HG03280 (cell line): Measurements from ENCODE around the gene HSPA1L.
"Not testable (repeated sequence)": the region's sequence is repeated elsewhere in the genome, so short reads cannot be mapped to it uniquely, and the experiment has no call there.

ENCODE experiments used
- ATAC-seq: cut with Tn5 transposase; IDR thresholded peaks from one replicate; pipeline ENCODE4 v1.9.1; 2021; ENCODE audit warnings: mild to moderate bottlenecking, moderate library complexity; ENCODE audit not compliant: unreplicated experiment

Gene HSPA1L

GRCh38 chr6:31815025-31815838 is at the start of gene HSPA1L, which contains the start of gene HSPA1A:
Gene HSPA1L (minus strand): TSS chr6:31815283. CDS start chr6:31811972, 3,311 bp downstream.
Gene HSPA1A (plus strand): TSS chr6:31815543. CDS start chr6:31815757, 214 bp downstream.
- peak; percentile 27 for ATAC-seq

GRCh38 chr6:31864818-31865204 is 49.7 kb upstream of the HSPA1L start:
- no peak for ATAC-seq

GRCh38 chr6:31864123-31864562 is 49.1 kb upstream of the HSPA1L start:
- ATAC-seq: not testable (repeated sequence)

GRCh38 chr6:31862344-31863235 is 47.5 kb upstream of the HSPA1L start, which contains the start of gene NEU1:
Gene NEU1 (minus strand): TSS chr6:31862821. CDS start chr6:31862776, 45 bp downstream.
- ATAC-seq: peak; percentile 95

- ATAC-seq: no peak
Observed at GRCh38 chr6:31861919-31862343, 46.8 kb upstream of the HSPA1L start.

DNA sequence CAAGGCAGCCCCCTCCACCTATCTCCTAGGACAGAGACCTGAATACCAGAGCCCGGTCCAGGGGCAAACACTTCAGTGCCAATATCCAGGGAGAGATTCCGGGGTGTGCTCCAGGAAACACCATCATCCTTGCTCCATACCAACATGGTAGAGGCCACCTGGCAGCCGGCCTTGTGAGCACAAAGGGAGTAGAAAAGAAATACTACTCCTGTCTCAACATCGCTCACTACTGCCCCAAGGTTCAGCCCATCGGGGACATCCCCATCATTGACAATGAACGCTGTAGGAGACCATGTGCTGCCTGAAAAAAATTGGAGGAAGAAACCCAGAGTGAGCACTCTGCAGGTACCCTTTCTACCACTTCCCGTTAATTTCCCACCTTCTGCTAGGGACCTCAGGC is 46.1 kb upstream of the HSPA1L start:
- ATAC-seq: no peak

DNA sequence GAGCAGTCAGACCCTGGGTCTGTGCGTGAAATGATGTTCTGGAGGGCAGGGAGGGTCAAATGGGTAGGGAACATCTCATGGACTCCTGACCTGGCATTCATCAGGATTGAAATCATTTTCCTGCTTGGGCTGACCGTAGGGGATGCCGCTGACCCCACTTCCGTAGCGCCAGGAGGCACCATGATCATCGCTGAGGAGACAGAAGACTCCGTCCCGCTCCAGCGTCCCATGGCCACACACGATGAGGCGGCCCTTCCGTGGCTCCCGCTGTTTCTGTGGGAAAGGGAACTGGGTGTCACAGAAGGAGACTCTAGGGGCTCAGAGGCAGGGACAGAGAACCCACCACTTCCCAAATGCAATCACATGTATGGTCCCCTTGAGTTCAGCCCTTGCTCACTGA is 45.3 kb upstream of the HSPA1L start:
- no peak for ATAC-seq

GRCh38 chr6:31859923-31860322 is 44.8 kb upstream of the HSPA1L start:
- no peak for ATAC-seq

DNA sequence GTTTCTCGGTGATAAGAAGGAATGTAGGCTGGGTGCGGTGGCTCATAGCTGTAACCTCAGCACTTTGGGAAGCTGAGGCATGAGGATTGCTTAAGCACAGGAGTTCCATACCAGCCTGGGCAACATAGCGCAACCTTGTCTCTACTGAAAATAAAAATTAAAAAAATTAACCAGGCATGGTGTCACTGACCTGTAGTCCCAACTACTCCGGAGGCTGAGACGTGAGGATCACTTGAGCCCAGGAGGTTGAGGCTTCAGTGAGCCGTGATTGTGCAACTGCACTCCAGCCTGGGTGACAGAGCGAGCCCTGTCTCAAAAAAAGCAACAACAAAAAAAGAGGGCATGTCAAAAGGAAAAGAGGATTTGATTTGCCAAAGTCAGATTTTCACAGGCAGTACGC is 43.6 kb upstream of the HSPA1L start:
- ATAC-seq: no peak

GRCh38 chr6:31857774-31858173 is 42.7 kb upstream of the HSPA1L start:
- ATAC-seq: not testable (repeated sequence)

DNA sequence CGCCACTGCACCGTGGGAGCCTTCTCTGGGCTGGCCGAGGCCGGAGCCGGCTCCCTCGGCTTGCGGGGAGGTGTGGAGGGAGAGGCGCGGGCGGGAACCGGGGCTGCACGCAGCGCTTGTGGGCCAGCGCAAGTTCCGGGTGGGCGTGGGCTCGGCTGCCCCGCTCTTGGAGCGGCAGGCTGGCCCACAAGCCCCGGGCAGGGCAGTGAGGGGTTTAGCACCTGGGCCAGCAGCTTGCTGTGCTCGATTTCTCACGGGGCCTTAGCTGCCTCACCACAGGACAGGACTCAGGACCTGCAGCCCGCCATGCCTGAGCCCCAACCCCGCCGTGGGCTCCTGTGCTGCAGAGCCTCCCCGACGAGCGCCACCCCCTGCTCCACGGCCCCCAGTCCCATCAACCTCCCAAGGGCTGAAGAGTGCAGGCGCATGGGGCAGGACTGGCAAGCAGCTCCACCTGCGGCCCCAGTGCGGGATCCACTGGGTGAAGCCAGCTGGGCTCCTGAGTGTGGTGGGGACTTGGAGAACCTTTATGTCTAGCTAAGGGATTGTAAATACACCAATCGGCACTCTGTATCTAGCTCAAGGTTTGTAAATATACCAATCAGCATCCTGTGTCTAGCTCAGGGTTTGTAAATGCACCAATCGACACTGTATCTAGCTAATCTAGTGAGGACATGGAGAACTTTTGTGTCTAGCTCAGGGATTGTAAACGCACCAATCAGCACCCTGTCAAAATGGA is 37.1 kb upstream of the HSPA1L start:
- ATAC-seq: not testable (repeated sequence)

- no peak for ATAC-seq
Observed at GRCh38 chr6:31851485-31851832, 36.4 kb upstream of the HSPA1L start.

GRCh38 chr6:31850765-31851484 is 35.8 kb upstream of the HSPA1L start:
- ATAC-seq: no peak

DNA sequence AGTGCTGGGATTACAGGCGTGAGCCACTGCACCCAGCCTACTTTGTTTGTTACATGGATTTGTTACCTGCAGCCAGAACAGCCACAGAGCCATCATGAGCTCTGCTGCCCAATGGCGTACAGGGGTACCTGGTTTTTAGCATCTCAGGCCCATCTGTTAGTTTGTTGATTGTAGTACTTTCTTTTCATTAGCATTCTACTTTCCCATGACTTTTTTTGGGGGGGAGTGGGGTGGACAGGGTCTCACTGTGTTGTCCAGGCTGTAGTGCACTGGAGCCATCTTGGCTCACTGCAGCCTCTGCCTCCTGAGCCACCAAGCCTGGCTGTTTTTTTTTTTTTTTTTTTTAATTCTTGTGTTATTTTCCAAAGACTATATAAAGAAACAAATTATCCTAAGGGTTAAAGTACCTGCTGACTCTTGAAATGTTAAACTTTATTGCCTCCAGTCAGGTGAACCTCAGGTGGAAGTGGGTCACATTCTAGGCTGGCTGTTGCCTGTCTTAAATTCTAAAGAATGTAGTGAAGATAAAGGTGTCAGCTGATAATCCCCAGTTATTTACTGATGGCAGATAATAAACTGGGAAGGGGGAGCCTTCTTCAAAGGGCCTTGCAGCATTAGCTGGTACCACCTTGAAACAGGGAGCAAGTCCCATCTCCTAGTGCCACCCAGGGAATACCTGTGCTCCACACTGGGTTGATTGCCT is 32.3 kb upstream of the HSPA1L start:
- ATAC-seq: no peak

- ATAC-seq: no peak
Observed at GRCh38 chr6:31844507-31844906, 29.4 kb upstream of the HSPA1L start.

- no peak for ATAC-seq
Observed at GRCh38 chr6:31842053-31842452, 27.0 kb upstream of the HSPA1L start.

DNA sequence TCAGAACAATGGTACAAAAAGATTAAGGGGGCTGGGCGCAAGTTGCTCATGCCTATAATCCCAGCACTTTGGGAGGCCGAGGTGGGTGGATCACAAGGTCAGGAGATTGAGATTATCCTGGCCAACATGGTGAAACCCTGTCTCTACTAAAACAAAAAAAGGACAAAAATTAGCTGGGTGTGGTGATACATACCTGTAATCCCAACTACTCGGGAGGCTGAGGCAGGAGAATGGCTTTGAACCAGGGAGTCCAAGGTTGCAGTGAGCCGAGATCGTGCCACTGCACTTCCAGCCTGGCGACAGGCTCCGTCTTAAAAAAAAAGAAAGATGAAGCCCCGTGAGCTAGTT is 24.7 kb upstream of the HSPA1L start:
- not testable (repeated sequence) for ATAC-seq

DNA sequence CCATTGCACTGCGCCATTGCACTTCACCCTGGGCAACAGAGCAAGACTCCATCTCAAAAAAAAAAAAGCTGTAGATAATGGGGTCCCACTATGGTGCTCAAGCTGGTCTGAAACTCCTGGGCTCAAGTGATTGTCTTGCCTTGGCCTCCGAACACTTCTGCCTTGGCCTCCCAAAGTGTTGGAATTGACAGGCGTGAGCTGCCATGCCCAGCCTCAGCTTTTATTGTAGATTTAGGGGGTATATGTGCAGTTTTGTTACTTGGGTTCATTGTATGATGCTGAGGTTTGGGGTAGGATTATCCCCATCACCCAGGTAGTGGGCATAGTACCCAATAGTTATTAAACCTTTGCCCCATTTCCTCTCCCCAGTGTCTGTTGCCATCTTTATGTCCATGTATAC is 23.9 kb upstream of the HSPA1L start:
- ATAC-seq: no peak

- ATAC-seq: not testable (repeated sequence)
Observed at GRCh38 chr6:31838114-31838553, 23.1 kb upstream of the HSPA1L start.
